GM06990 (cell line): Measurements from ENCODE around the gene RP9.

Experiments used
- DNase-seq: peaks from one replicate; pipeline ENCODE4 v3.0.0-alpha.2; 2011; ENCODE audit not compliant: insufficient read length; ENCODE audit errors: extremely low read depth
- H3K27me3 ChIP-seq: replicated peaks from 2 replicates; pipeline ENCODE4 v1.6.0; 2011; ENCODE audit warnings: low read length; ENCODE audit not compliant: control insufficient read depth, insufficient read depth
- H3K36me3 ChIP-seq: 2 replicates; pipeline ENCODE4 v1.5.1; 2011; ENCODE audit warnings: low read length; ENCODE audit not compliant: control insufficient read depth, insufficient read depth
- H3K4me3 ChIP-seq: replicated peaks from 2 replicates; pipeline ENCODE4 v1.5.1; 2011; ENCODE audit warnings: low read depth, mild to moderate bottlenecking, control low read depth, low read length
- TF ChIP-seq, protein P1 (sequence below): IDR thresholded peaks from 2 replicates; pipeline ENCODE4 v1.5.1; 2011; ENCODE audit warnings: low read length, control low read depth, mild to moderate bottlenecking, inconsistent platforms; ENCODE audit not compliant: insufficient read depth, poor library complexity, severe bottlenecking

The RP9 gene

DNA sequence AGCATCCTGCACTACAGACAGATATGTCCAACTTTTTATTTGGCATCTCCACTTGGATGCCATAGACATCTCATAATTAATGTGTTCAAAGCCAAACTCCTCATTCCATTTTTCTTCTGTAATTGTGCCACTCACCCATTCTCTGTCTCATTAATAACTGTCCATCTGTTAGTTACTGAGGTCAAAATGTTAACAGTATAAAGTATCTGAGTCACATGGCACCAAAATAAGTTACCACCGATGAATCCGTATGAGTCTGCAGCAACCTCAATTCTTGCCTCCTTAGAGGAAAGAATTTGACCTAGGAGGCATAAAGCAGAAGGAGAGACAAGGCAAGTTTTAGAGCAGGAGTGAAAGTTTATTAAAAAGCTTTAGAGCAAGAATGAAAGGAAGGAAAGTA, 30.1 kb downstream of the RP9 start:
- H3K36me3 ChIP-seq: no peaks in the 10 kb centered on the region
- TF ChIP-seq, protein P1, sequence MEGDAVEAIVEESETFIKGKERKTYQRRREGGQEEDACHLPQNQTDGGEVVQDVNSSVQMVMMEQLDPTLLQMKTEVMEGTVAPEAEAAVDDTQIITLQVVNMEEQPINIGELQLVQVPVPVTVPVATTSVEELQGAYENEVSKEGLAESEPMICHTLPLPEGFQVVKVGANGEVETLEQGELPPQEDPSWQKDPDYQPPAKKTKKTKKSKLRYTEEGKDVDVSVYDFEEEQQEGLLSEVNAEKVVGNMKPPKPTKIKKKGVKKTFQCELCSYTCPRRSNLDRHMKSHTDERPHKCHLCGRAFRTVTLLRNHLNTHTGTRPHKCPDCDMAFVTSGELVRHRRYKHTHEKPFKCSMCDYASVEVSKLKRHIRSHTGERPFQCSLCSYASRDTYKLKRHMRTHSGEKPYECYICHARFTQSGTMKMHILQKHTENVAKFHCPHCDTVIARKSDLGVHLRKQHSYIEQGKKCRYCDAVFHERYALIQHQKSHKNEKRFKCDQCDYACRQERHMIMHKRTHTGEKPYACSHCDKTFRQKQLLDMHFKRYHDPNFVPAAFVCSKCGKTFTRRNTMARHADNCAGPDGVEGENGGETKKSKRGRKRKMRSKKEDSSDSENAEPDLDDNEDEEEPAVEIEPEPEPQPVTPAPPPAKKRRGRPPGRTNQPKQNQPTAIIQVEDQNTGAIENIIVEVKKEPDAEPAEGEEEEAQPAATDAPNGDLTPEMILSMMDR: no peak
- H3K27me3 ChIP-seq: no peaks in the 10 kb centered on the region
- DNase-seq: no peak
- H3K4me3 ChIP-seq: no peak overlapping the region

- no peaks in the 10 kb centered on the region for H3K36me3 ChIP-seq
- no peaks in the 10 kb centered on the region for H3K27me3 ChIP-seq
- TF ChIP-seq, protein P1: no peak
- no peak overlapping the region for H3K4me3 ChIP-seq
- no peak for DNase-seq
Measured at GRCh38 chr7:33076737-33077136, 32.5 kb downstream of the RP9 start.

DNA sequence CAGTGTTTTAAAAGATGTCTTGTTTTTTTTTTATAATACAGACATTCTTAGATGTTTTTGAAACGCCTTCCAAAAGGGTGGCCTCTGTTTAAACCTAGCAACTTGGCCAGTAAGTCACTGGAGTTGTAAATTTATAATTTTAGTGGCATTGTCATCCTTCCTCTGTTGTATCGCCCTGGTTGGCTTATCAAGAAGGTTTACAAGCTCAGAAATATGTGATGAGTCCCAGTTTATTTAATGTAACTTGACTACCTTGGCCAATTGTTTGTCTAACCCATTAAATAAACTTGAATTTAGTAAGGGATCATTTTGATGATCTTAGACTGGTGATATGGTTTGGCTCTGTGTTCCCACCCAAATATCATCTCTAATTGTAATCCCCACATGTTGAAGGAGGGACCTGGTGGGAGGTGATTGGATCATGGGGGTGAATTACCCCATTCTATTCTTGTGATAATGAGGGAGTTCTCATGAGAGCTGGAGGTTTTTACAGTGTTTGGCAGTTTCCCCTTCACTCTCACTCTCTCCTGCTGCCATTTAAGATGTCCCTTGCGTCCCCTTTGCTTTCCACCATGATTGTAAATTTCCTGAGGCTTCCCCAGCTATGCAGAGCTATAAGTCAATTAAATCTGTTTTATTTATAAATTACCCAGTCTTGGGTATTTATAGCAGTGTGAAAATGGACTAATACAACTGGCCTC, 33.2 kb downstream of the RP9 start:
- H3K27me3 ChIP-seq: no peaks in the 10 kb centered on the region
- DNase-seq: no peak
- TF ChIP-seq, protein P1: no peak
- no peaks in the 10 kb centered on the region for H3K36me3 ChIP-seq
- no peak overlapping the region for H3K4me3 ChIP-seq

- no peak for DNase-seq
- TF ChIP-seq, protein P1: no peak
- H3K27me3 ChIP-seq: no peaks in the 10 kb centered on the region
Measured at GRCh38 chr7:33073243-33073642, 36.0 kb downstream of the RP9 start.

GRCh38 chr7:33072471-33072870, 36.7 kb downstream of the RP9 start:
- Histone ChIP-seq H3K27me3 (no peaks in the 10 kb centered on the region), H3K4me3 (no peak overlapping the region), H3K36me3 (no peaks in the 10 kb centered on the region)
- no peak for DNase-seq
- TF ChIP-seq, protein P1: no peak

More at GRCh38 chr7:33073243-33073642, 36.0 kb downstream of the RP9 start:
- Histone ChIP-seq H3K4me3 (no peak overlapping the region), H3K36me3 (no peaks in the 10 kb centered on the region)

- DNase-seq: no peak
- TF ChIP-seq, protein P1: no peak
- H3K4me3 ChIP-seq: no peak overlapping the region
- H3K36me3 ChIP-seq: no peaks in the 10 kb centered on the region
- no peaks in the 10 kb centered on the region for H3K27me3 ChIP-seq
Measured at GRCh38 chr7:33070831-33071230, 38.4 kb downstream of the RP9 start.
